Retina (tissue), 1 donor: ENCODE measurements around the gene UBA1.
A peak's percentile ranks its signal among the peaks of the same experiment; 100 is the strongest.

Source experiments
- DNase-seq: peaks from one replicate; pipeline ENCODE4 v3.0.0-alpha.2; 2016

The UBA1 gene

GRCh38 chrX:47193475-47194193 is at the start of gene UBA1:
Gene UBA1 (plus strand): TSS chrX:47193829. CDS start chrX:47198803, 4,974 bp downstream.
- DNase-seq = peak; percentile 97

DNA sequence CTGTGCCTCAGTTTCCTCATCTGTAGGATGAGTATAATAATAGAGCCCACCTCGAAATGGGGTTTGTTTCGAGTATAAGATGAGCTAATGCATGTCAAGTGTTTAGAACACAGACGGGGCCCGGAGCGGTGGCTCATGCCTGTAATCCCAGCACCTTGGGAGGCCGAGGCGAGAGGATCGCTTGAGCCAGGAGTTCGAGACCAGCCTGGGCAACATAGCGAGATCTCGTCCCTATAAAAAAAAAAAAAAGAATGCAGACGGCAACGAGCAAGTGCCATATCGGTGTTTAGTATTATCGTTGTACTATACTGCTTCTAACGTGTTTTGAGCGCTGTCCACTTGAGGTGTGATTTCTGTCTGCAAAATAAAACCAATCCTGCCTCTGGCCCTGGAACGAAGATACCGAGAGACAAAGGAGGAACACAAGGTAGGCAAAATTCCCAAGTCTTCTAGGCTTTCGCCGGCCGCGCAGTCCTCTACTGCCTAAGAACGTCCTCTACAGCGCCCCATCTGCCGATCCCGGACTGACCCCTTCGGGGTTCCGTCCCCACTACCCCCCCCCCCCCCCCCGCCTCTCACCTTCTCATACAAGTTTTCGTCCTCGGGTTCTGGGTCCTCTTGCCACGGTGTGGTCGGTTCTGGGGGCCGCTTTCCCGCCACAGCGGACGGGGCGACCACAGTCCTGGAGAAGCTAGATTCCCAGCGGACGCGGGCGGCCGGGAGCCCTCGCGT is 49.6 kb upstream of the UBA1 start:
- DNase-seq = no peak

- peak; percentile 93 for DNase-seq
These were observed 48.8 kb upstream of the UBA1 start, which contains the start of the genes NDUFB11 and RBM10 for GRCh38 chrX:47144626-47145394. Gene NDUFB11 (minus strand): TSS chrX:47144702. CDS start chrX:47144679, 23 bp downstream. Gene RBM10 (plus strand): TSS chrX:47145221. CDS start chrX:47147482, 2,261 bp downstream.

DNA sequence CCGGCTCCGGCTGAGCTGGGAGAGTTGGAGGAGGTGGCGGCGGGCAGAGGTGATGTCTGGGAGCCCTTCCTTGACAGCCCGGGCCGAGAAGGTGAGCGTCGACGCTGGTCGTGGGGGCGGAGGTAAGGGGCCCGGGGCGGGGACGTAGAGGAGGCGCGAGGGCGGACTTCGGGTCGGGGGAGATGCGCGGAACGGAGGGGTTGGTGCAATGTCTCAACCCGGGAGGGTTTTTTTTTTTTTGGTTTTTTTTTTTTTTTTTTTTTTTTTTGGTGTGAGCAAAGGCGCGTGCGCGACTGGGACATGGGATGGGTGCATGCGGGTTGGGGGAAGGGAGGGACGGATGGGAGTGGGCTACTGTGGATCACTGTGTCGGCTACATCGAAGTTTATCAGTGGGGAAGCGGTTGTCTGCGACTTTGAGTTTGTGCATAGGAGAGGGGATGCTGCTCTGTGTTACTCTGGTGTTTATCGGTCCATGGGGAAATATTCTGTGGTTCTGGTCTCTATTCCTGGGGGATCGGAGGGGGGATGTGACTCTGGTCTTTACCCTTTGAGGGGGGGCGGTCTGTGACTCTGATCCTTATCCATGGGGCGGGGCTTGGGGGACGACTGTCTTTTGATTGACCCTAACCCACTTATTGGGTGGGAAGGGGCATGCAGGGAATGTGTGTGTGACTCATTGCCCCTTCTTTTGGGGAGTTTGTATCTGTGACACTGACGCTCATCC is 48.1 kb upstream of the UBA1 start:
- no peak for DNase-seq

- no peak for DNase-seq
These were observed 47.3 kb upstream of the UBA1 start for GRCh38 chrX:47146121-47146935.

DNA sequence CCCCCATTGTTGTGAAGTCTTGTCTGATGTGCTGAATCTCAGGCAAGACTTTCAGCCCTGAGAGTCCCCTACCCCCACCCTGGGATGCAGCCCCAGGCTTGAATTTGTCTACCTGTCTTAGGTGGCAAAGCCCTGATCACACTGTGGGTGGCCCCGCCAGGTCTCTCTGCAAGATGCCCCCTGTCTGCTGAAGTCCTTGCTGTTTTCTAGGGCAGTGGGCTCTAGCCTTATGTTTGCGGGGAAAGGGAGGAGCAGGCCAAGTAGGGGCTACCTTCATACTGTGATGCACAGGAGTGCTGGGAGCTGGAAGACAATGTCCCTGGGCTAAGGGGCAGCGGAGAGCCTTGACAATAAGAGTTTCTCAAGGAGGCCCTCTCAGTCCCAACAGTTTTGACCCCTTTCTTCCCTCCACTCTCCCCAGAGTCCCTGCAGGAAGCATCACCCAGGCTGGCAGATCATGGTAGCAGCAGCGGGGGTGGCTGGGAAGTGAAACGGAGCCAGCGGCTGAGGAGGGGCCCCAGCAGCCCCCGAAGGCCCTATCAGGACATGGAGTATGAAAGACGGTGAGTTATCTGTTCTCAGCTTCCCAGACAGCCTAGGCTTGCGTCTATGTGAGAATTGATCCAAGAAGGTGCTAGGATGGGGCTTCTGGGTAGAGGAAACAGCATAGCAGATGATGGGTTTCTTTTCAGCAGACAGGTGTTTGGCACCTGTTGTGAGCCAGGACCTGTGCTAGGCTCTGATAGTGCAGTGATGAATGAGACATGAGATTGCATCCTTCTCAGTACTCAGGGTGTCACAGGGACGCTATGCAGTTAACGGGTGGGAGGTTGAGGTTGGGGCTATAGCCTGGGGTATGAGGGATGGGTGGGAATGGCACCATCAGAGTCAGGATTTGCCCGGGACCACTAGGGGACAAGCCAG is 46.4 kb upstream of the UBA1 start:
- DNase-seq = no peak

GRCh38 chrX:47148946-47149345 is 44.7 kb upstream of the UBA1 start:
- no peak for DNase-seq

- no peak for DNase-seq
These were observed 42.2 kb upstream of the UBA1 start for GRCh38 chrX:47151435-47151834.

DNA sequence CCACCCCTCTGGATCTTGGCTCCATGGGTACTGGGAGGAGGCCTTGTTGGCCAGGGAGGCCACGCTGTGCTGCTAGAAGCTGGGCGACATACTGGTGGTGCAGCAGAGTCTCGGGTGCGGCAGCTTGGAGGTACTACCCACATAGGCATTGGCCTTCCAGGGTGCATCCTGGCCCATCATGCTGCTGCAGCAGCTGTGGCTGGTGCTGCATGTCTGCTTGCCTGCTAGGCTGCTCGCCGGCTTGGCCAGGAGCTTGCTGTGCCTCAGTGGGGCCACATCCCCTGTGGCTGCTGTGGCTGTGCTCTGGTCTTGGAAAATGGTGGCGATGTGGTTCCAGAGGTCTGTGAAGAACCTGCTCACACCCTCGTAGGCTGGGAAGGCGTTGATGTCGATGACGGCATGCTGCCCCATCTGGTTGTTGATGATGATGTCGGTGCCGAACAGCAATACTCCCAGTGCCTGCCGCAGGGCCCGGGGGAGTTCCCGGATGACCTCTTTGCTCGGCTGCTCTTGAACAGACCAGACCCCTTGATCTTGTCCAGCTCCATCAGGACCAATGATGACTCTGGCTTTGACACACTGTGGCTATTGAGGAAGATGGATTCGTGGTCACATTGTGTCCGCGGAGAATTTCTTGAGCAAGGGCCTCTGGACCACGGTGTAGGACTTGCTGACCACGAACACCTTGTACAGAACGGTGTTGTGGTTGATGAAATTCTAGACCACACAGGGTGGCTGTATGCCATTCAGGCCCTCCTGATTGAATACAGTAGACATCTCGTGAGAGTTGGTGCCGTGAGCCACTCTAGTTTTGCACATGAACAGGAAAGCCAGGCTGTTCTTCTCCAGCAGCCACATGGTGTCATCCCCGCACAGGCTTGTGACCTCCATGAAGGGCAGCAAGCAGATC is 36.8 kb upstream of the UBA1 start:
- no peak for DNase-seq

- no peak for DNase-seq
These were observed 35.5 kb upstream of the UBA1 start for GRCh38 chrX:47158131-47158530.

DNA sequence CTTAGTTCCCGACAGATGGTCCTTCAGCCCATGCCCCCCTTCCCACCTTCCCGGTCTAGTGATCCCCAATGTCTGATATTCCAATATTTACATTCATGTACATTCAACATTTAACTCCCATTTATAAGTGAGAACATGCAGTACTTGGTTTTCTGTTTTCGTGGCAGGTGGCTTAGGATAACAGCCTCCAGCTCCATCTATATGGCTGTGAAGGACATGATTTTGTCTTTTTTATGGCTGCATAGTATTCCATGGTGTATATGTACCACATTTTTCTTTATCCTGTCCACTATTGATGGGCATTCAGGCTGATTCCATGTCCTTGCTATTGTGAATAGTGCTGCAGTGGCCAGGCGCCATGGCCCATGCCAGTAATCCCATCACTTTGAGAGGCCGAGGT is 34.8 kb upstream of the UBA1 start:
- no peak for DNase-seq

DNA sequence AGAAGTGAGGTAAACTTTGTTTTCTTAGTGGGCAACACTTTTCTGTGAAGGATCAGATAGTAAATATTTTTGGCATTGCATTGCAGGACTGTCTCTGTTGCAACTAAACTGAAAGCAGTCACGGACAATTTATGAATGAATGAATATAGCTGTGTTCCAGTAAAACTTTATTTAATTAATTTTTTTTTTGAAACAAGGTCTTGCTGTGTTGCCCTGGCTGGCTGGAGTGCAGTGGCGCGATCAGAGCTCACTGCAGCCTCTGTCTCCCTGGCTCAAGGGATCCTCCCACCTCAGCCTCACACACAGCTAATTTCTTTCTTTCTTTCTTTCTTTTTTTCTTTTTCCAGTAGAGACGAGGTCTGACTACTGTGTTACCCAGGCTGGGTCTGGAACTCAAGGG is 32.8 kb upstream of the UBA1 start:
- no peak for DNase-seq

- DNase-seq = no peak
These were observed 30.6 kb upstream of the UBA1 start for GRCh38 chrX:47162927-47163583.

DNA sequence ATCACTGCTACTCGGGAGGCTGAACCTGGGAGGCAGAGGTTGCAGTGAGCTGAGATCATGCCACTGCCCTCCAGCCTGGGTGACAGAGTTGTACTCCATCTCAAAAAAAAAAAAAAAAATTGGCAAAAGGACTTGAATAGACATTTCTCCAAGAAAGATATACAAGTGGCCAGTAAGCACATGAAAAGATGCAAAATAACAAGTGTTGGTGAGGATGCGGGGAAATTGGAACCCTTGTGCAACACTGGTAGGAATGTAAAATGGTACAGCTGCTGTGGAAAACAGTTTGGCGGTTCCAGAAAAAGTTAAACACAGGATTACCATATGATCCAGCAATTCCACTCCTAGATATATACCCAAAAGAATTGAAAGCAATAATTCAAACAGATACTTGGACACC is 29.2 kb upstream of the UBA1 start:
- DNase-seq = no peak

DNA sequence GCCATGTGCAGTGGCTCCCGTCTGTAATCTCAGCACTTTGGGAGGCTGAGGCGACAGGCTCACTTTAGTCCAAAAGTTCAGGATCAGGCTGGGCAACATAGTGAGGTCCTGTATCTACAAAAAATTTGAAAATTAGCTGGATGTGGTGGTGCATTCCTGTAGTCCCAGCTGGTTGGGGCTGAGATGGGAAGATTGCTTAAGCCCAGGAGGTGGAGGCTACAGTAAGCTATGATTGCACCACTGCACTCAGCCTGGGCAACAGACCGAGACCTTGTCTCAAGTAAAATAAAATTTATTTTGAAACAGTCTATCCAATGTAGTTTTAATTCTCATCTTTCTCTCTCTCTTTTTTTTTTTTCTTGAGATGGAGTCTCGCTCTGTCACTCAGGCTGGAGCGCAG is 27.5 kb upstream of the UBA1 start:
- no peak for DNase-seq

DNA sequence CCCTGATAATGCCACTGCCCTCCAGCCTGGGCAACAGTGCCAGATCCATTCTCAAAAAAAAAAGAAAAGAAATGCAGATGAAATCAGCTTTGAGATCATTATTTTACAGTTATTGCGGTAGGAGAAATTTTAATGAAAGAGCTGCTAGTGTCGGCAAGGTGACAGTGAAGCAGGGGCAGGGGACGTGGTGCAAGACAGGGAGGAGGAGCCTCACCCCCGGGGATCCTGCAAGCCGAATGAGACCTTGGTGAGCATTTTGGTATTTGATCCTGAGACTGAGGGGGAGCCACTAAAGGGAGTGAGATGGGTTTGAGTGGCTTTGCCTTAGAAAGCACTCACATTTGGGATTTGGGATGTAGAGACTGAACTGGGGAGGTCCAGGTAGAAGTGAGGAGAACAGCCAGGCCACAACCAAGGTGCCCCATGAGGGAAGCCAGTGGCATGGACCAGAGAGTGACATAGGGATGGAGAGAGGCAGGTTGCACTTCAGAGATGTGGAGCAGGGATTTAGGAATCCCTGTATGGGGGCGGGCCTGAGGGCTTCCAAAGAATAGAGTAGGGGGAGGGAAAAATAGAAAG is 25.0 kb upstream of the UBA1 start:
- no peak for DNase-seq

GRCh38 chrX:47169273-47169672 is 24.4 kb upstream of the UBA1 start:
- DNase-seq = no peak

DNA sequence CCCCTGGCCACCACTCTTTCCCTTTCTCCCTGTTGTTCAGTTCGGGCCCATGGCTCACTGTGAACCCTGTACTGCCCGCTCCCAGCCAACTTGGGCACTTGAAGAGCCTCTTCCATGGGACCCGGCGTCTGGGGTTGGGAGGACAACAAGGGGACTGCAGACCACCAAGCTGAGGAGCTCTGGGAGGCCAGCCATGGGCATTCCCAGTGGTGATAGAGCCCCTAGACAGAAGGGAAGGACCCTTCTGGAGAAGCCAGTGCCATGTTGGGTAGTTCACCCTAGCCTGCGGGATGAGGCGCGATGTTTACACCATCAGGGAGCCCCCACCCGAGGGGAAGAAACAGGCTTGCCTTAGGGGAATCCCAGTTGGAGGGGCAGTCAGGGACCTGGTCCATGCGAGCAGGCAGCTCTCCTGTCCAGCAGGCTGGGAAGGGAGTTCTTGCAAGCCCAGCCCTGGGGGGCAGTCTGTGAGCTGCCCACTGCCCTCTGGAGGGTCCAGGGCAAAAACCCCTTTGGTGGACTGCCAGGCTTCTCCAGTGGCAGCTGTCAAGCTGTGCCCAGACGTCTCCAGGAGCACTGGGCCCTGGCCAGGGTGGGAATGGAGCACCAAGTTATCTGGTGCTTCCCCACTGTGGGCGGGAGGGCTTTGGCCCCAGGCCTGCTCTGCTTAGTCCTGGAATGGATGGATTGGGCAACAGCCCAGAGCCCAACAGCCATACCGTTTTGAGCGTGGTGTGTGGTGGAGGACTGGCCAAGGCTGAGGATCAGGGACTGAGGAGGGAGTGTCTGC is 23.7 kb upstream of the UBA1 start:
- no peak for DNase-seq
